GM18907 (cell line): ENCODE measurements around the gene HELB.

Experiments
- ATAC-seq: cut with Tn5 transposase; IDR thresholded peaks from one replicate; pipeline ENCODE4 v1.9.1; 2021; ENCODE audit warnings: mild to moderate bottlenecking, moderate library complexity; ENCODE audit not compliant: unreplicated experiment

The HELB gene

DNA sequence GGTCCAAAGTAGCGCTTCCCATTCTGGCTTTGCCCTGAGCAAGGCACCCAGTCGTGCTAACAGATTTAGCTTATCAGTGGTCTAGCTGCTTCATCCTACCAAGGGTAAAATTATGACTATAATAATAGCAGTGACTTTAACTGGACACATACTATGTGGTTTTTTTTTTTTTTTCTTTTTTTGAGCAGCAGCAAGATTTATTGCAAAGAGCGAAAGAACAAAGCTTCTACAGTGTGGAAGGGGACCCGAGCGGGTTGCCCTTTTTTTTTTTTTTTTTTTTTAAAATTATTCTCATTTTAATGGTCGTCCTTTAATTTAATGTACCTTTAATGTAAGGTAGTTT, 505 bp downstream of the HELB start:
- ATAC-seq: no peak

DNA sequence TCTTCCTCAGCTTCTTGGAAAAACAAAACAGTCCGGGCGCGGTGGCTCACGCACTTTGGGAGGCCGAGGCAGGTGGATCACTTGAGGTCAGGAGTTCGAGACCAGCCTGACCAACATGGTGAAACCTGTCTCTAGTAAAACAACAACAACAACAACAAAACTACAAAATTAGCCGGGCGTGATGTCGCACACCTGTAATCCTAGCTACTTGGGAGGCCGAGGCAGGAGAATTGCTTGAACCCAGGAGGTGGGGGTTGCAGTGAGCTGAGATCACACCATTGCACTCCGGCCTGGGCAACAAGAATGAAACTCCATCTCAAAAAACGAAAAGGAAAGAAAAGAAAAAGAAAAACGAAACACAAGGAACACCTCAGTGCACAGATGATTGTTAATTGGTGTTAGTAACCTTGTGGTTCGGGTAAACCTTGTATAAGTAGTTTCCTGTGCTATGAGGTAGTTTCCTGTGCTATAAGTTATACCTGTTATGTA, 1.1 kb downstream of the HELB start:
- peak; percentile 57 for ATAC-seq

DNA sequence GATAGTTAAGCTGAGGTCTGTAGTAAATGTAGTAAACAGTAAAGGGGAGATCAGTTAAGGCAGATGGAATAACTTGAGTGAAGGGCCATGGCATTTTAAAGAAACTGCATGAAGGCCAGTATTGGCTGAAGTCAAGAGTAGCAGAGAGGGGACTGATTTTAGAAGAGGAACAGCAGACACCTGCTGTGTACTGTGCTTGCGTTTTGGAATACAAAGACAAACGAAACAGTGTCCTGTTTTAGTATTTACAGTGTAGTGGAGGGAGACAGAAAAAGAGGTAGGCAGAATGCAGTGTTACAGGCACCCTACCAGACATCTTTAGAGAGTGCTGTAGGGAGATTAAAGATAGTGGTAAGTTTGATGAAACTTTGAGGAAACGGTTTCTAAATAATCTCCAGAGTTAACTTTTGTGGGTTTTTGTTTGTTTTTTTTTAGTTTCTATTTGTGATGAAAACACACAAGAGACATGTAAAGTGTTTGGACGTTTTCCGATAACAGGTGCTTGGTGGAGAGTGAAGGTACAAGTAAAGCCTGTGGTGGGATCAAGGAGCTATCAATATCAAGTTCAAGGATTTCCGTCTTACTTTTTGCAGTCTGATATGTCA, 2.1 kb downstream of the HELB start:
- ATAC-seq: no peak

DNA sequence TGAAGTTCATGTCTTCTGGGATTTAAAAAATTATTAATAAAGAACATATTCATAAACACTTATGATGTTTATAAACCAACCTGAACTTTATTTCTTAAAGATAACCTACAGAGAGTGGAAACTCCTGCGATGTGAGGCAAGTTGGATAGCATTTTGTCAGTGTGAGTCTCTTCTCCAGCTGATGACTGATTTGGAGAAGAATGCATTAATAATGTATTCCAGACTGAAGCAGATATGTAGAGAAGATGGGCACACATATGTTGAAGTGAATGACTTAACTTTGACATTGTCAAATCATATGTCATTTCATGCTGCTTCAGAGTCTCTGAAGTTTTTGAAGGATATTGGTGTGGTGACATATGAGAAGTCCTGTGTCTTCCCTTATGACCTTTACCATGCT, 7.3 kb downstream of the HELB start:
- no peak for ATAC-seq

DNA sequence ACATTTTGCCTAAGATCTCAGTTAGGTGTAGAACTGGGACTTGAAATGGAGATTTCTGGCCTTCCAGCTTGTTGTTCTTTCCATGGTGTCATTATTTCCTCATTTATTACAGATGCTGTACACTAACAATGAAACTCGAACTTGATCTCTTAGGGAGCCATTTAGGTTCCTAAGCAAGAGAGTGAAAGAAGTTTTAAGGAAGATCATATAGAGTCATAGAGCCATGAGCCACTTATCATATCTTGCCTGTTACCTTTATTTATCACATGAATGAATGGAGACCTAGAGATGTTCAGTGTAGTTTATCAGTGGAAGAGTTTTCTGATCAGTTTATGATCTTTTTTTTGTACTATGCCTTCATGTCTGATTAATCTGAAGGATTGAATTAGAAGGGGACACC, 9.9 kb downstream of the HELB start:
- no peak for ATAC-seq

DNA sequence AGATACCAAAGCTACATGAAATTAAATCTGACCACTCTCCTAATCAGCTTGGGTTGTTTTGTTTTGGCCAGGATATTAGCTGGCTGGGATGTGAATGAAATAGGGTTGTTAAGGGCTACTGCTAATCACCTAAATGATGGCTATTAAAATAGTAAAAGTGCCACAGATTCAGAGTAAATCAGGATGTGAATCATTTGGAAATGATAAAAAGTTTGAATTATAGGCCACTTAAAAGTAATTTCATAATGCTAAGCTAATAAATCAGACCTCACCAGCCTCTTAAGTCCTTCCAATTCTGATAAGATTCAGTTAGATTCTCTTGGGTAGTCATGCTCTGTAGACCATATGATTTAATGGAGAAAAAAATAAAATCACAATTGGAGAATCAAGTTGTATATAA, 12.0 kb downstream of the HELB start:
- ATAC-seq: no peak

DNA sequence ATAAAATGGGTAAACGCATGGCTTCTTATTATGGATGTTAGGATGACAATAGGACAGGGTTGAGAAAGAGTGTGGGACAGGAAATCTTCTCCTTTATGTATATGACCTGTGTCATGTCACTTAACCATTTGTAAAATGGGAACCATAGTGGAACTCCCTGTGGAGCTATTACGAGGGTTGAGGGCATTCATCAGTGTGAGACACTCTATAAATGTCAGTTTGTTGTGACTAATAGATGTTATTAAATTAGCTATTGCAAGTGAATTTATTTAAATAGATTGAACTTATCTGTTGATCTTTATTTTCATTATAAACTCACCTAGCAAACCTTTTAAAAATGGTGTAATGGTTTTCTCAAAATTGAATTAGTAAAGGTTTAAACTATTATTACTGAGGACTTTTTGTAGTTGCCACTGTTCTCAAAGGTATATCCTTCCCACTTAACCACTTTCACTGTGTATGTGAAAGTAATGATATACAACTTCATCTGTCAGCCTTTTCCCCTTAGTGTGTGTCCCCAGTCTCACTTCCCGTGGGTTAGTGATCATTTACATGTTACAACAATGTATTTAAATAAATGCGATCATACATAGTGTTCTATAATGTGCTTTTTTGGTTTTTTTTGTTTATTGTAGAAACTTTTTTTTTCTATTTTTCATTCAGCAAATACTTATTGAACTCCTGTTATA, 17.1 kb downstream of the HELB start:
- ATAC-seq: no peak

DNA sequence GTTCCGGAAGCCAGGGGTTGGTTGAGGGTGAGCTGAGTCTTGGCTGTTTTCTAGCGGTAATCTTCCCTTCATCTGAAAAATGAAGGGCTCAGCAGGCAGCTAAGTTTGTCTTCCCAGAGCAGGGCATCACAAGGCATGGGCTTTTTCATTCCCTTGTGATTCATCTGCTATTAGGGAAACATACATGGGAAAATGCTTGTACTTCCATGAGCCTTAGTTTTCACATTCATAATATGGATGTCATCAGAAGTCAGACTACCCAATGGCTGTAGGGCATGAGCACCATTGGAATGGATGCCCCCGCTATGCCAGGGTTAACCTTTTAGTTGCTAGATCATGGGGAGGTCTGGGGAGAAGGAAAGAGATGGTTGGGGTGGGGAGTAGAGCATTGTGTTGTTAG, 18.7 kb downstream of the HELB start:
- no peak for ATAC-seq

DNA sequence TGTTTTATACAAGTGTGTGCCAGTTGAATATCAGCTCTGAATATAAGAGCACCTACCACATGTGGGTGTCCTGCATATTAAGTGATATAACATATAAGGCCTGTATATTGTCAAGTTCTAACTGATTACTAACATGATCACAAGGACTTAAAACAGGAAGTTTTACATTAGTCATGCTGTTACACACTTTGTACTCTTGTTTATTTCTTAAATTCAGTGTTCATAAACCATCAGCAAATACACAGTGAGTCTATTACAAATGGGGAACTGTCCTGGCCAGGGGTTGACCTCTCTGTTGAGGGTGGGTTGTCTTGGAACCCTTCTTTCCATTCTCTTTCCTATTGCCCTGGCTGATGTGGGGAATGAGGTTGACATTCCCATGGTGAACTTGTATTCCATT, 19.1 kb downstream of the HELB start:
- ATAC-seq: no peak

DNA sequence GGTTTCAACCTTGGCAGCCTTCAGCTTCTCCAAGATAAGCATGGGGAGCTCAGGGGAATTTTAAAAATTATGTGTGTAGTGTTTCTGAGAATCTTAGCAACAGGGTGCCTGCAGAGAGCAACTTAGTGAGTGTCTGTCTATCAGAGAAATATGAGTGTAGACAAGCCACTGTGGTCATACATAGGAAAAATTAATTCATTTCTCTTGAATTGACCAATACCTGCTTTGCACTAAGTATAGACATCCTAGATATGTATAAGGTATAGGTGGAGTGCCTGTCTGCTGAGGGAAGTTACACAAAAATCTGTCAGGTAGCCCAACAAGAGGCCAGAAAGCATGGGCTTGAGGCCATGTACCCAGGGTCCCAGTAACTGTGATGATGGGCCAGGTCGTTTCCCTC, 20.7 kb downstream of the HELB start:
- ATAC-seq: no peak

DNA sequence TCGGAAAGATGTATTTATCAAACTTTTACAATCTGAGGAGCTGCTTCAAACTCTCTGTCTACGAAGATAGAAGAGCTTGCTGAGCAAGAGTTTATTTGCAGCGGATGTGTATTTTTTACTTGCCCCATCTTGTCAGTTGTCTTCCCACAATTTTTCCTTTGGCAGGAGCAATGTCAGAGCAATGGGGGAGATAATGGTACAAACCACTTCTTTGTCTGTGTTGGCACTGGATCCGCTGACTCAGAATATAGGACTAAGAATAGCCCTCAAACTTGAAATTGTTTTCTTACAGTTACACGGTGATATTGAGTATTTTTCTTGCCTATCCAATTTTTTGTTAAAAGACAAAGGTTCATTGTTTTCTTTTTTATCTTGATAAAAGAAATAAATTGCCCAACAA, 27.6 kb downstream of the HELB start:
- ATAC-seq: no peak

DNA sequence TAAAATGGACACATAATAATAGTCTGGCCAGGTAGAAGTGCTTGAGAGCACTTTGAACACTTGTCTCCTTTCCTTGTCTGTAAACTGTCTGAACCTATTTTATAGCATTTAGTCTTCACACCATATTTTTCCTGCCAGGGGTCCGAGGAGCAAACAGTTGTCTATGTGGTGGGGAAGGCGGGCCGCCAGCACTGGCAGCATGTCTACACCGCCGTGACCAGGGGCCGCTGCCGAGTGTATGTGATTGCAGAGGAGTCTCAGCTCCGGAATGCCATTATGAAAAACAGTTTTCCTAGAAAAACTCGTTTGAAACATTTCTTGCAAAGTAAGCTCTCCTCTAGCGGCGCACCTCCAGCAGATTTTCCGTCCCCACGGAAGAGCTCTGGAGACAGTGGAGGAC, 28.7 kb downstream of the HELB start:
- no peak for ATAC-seq

DNA sequence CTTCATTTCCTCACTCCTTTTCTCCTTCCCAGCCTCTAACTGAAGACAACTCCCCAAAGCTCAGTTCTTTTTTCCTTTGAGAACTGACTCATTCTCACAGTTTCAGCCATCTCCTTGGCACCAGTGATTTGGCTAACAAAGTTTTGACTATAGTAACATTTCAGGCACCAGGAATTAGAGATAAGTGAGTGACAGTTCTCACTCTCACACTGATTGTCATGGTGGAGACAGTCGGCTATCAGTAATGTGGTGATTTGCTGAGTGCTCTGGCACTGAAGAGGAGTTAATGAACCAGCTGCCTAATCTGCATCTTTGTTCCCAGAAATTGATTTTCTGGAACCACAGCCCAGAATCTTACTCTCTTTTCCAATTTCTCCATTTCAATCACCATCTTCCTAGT, 29.5 kb downstream of the HELB start:
- no peak for ATAC-seq

DNA sequence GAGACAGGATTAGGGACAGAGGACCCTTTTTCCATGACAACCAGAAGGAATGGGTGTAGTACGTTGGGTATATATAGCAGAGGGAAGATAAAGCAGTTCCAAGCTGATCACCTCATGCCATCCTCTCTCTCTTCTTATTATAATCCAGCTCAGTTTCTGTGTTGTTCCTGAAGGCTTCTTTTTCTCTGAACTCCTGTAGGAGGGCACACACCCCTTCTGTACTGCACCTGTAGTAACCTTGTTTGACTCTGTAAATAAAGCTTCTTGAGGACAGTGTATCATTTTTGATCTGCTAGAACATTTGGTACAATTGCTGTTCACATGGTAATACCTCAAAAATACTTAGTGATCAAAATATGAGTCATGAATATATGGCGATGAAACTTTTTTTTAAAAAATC, 33.5 kb downstream of the HELB start:
- no peak for ATAC-seq

DNA sequence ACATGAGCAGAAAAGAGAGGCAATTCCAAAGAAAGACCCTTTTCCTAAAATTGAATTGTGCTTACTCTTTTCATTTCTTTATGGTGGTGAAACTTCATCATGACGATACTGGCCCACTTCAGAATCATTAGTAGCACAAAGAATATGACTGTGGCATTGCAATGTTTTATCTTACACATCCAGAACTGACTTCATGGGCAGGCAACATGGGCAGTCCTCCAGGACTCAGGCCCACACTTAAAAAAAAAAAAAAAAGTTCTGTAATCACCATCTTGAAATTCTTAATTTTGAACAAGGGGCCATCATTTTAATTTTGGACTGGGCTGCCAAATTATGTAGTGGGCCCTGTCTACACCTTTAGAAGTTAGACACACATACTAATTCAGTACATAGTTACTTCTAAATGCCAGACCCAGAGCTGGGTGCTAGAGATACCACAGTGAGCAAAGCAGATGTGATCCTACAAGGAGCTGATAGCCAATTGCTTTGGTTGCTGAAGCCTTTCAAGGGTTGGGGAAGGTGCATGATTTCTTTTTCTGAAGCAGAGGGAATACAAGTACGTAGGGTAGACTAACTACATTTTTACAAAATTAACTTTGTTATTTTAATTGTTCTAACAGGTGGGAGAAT, 35.2 kb downstream of the HELB start:
- no peak for ATAC-seq

DNA sequence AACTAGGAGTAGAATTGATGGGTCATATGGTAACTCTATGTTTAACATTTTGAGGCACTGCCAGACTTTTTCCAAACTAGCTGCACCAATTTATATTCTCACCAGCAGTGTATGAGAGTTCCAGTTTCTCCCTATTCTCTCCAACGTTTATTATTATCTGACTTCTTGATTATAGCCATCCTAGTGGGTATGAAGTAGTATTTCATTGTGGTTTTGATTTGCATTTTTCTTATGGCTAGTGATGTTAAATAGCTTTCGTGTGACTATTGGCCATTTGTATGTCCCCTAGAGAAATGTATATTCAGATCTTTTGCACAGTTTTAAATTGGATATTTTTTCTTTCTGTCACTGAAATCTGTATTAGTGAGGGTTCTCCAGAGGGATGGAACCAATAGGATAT, 37.8 kb downstream of the HELB start:
- ATAC-seq: no peak

DNA sequence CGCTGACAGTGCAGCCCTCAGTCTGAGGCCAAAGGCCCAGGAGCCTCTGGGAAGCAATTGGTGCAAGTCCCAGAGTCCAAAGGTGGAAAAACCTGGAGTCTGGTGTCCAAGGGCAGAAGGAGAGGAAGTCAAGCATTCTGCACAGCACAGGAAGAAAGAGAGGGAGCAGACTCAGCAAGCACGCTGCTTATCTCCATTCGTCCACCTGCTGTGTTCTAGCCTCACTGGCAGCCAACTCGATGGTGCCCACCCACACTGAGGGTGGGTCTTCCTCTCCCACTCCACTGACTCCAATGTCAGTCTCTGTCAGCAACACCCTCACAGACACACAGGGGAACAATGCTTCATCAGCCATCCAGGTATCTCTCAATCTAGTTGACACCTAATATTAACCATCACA, 38.8 kb downstream of the HELB start:
- ATAC-seq: no peak

DNA sequence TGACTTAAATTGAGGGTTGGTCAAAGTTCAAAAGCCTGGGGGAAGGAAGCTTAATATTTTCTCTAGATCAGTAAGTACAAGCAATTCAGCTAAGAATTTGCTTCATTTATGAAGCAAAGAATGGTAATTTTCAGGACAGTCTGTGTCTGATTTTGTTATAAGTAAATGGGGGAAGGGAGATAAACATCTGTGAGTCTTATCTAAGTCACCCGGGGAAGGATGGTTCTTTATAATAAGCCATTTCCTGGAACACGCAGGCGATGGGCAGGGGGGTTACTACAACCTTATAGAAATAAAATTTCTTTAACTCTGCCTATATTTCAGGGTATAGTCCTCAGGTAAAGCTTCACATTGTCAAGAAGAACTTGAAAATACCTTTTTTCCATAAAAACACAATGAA, 42.9 kb downstream of the HELB start:
- no peak for ATAC-seq

DNA sequence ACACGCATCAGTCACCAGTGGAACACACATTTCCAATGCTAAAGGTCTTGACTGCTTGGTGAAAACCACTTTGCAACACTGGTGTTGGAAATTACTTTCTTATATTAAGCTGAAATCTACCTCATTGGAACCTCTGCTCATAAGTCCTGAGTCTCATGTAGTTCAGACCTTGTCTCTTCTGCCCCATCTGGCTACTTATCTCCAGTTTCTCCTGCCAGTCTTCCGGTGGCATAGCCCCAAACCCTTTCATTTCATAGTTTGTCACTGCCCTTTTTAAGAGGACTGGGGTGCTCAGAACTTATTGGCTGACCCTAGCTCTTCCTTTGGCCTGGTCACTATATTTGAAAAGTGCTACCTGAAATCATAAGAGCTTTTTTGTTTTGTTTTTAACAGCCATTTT, 43.7 kb downstream of the HELB start:
- no peak for ATAC-seq

DNA sequence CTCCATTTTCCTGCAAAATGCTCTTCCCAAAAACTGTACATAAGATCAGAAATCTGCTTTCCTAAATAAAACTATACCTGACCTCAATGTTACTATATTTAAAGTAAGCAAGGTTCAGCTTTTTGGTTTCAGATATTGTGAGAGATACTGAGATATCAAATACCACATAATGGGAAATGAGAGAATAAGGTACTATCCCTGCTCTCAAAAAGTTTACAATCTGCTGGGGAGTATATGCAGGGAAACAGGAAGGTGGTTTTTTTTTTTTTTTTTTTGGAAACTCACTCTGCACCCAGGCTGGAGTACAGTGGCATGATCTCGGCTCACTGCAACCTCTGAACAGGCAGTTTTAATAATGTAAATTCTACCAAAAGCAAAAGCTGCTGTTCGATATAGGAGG, 49.0 kb downstream of the HELB start:
- ATAC-seq: no peak

DNA sequence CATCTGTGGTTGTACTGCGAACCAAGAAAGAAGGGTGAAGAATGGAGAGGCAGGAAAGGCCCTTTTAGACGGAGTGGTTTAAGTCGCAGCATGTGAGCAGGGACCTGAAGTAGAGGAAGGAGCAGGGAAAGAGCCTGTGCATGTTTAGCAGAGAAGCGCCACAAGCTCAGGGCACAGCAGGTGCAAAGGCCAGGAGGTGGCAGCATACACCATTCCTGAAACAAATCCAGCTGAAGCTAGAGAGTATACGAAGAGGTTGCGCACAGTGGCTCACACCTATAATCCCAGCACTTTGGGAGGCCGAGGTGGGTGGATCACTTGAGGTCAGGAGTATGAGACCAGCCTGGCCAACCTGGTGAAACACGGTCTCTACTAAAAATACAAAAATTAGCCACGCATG, 49.9 kb downstream of the HELB start:
- no peak for ATAC-seq

DNA sequence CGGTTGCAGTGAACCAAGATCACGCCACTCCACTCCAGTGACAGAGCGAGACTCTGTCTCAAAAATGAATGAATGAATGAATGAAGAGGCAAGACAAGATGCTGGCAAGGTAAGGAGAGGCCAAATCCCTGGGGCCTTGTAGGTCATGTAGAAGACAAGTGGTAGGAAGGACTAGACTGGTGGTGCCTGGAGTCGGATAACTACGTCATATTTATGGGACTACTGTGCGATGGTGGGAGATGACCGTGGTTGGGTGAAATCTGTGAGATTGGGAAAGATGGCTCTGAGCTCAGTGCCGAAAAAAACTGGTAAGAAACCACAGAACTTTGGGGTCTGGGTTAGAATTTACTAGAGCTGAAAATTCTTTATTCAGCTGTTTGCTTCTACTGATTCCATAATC, 50.6 kb downstream of the HELB start:
- no peak for ATAC-seq

DNA sequence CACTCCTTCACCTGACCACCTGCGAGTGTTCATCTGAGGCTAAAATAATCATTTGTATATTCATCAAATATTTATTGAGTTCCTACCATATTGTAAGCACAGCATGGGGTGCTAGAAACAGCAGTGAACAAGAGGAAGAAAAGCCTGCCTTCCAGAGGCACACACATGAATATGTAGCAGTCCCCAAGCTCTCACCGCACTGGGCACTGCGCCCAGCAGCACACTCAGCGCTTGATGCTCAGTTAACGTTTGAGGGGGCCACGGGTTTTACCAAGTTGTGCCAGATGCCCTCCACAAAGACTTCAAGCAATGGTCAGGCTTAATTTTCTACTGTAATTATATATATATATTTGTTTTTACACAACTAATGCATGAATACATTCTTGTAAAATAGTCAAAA, 52.0 kb downstream of the HELB start:
- ATAC-seq: no peak
